HK-2 (cell line): ENCODE measurements around the gene CFAP90.

ENCODE experiments used
- DNase-seq: peaks from one replicate; pipeline ENCODE4 v3.0.0-alpha.2; 2018; ENCODE audit not compliant: unreplicated experiment

Gene CFAP90

DNA sequence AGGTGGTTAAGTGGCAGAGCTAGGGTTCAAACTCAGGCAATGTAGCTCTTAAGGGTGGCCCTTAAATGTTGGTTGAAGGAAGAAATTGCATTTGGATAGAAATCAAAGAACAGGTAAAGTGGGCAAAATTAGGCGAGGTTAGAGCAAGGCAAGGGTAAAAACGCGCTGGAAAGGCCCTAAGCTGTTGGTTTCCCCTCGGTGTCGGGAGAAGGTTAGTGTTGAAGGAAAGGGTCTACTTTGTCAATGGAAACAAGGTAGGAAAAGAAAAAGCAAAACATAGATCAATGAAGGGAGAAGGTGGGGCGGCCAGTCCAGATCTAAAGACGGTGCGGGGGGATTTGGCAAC, 17.5 kb upstream of the CFAP90 start:
- no peak for DNase-seq

DNA sequence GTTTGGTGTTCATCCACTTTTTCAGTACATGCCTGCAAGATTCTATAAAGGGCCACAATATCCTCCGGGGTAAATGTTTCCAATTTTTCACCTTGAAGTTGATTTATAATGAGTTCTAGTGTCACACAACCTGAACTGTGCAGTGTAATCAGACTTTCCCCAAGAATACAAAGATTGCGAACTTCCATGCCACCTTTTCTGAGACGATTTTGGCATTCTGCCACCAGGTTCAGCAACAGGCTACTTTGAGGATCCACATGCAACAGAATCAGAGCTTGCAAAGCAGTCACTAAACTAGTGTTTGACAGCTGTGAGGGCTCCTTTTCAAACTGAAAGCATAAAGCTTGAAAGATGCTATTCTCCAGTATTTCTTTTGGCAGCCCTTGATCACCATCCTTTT, 16.3 kb upstream of the CFAP90 start:
- DNase-seq = no peak

DNA sequence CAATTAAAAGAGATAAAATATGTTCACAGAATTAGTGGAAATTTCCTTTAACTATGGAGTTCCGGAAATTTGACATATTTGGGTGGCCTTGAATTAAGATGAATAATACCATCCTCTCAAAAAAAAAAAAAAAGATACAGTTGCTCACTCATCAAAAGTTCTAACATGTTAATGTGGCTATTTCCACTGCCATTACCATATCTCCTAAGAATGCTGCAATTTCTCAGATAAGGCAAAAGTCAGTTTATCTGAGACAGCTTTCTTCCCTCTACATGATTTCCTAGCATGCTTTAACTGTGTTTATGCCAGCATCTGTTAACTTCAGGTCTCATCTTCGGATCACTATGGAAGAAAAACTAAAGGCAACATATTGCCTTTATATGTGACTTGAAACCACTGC, 15.3 kb upstream of the CFAP90 start:
- DNase-seq = no peak

GRCh38 chr5:7857926-7858632, 7.1 kb upstream of the CFAP90 start:
- no peak for DNase-seq

GRCh38 chr5:7857361-7857760, 6.4 kb upstream of the CFAP90 start:
- DNase-seq = no peak

DNA sequence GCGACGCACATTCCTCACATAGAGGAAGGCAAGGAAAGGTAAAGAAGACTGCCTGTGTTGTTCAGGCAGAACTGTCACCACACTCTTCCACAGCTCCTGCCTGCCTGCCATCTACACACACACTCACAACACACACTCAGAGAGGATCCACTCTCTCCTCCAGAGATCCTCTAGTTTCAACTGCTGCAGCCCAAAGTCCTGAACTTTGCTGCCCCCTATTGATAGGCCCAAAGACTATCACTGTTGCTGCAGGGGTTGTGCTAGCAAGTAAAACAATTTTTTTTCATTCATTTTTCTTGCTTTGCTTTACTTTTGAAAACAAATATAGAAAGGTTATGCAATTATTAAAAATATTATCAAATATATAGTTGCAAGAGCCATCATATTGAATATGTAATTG, 5.9 kb upstream of the CFAP90 start:
- DNase-seq = peak; percentile 29

GRCh38 chr5:7855611-7856010, 4.7 kb upstream of the CFAP90 start:
- no peak for DNase-seq

- DNase-seq = no peak
Observed at GRCh38 chr5:7852988-7853387, 2.1 kb upstream of the CFAP90 start.

GRCh38 chr5:7852542-7852941, 1.6 kb upstream of the CFAP90 start:
- DNase-seq = no peak

- DNase-seq = no peak
Observed at GRCh38 chr5:7851617-7852289, 820 bp upstream of the CFAP90 start.

GRCh38 chr5:7851240-7851592, 283 bp upstream of the CFAP90 start:
- DNase-seq = no peak

DNA sequence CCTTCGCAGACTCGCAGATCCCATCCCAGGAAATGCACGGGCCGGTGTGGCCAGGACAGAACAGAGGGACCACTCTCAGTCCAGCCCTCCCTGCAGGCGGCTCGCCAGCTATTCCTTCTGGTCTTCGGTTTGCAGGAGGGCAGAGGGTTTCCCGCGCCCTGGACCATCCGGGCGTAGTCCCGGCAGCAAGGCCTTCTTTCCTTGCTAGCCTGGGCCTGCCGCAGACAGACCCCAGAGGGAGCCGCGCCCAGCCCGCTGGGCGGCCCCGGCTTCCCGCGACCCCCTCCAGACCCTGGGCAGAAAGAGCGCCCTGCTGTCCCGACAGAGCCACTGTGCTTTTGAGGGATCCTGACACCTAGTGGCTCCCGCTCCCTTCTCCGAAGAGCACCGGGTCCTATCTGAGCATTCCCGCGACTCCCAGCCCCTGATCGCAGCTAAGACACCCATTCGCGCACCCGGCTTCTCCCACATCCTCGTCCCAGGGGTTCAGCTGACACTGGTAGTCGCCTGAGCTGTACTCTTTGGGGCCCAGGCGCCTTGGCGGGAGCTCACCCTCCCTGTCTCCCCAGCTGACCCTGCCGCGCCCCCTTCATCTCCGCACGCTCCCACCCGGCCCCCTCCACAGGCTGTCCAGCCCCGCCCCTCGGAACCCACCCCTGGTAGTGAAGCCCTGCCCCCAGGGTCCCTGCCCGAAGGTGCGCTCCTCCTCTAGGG, 1.1 kb downstream of the CFAP90 start:
- no peak for DNase-seq

DNA sequence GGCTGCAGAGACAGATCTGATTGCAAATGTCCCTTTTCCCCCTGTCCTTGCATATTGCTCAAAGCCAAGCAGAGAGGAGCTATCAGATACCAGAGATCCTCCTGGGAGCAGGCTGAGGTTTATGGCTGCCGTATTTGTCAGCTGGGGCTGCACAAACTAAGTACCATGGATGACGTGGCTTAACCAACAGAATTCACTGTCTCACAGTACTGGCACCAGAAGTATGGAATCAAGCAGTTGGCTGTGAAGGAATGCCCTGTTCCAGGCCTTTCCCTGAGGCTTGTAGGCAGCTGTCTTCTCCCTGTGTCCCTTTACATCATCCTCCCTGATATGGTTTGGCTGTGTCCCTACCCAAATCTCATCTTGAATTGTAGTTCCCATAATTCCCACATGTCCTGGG, 2.6 kb downstream of the CFAP90 start:
- DNase-seq = no peak

- DNase-seq = no peak
Observed at GRCh38 chr5:7846327-7846726, 4.6 kb downstream of the CFAP90 start.

GRCh38 chr5:7845557-7845956, 5.4 kb downstream of the CFAP90 start:
- no peak for DNase-seq

DNA sequence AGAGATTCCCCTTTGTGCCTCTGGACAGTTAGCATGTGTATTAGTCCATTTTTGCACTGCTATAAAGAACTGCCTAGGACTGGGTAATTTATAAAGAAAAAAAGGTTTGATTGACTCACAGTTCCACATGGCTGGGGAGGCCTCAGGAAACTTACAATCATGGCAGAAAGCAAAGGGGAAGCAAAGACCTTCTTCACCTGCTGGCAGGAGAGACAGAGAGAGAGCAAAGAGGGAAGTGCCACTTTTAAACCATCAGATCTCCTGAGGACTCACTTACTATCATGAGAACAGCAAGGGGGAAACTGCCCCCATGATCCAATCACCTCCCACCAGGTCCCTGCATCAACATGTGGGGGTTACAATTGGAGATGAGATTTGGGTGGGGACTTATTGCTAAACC, 6.0 kb downstream of the CFAP90 start:
- no peak for DNase-seq

DNA sequence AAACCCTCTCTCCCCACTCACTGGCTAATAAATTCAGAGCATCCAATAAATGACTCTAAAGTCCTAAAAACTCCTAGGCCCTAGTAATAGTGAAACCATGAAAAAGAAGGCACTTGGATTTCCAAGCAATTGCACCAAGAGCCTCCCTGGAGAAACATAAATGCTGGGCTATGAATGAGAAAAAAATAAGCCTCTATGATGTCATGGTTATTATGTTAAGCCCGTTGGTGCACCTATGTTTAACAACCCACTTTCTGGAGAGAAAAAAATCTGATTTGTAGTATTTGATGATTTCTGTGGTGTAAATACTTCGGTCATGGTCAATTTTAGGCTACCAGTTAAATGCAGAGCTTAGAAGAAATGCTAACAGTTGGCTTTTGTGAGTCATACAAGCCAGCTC, 8.4 kb downstream of the CFAP90 start:
- DNase-seq = no peak

DNA sequence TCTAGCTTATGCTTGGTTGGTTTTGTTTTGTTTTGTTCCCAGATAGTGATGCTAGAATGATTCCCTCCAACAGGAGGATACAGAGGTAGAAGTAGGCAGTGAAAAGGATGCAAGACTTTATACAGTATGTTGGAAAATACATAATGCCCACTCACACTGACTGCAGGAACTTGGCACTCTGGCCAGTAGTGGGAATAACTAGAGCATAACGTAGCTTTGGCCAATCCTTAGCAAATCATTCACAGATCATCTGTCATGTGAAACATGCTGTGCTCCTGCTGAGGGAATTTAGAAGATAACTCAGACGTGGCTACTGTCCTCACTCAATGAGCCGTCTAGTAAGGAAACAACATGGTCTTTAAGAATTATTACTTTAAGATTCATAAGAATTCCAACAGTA, 13.5 kb downstream of the CFAP90 start:
- peak; percentile 6 for DNase-seq

- no peak for DNase-seq
Observed at GRCh38 chr5:7834982-7835381, 16.0 kb downstream of the CFAP90 start.

DNA sequence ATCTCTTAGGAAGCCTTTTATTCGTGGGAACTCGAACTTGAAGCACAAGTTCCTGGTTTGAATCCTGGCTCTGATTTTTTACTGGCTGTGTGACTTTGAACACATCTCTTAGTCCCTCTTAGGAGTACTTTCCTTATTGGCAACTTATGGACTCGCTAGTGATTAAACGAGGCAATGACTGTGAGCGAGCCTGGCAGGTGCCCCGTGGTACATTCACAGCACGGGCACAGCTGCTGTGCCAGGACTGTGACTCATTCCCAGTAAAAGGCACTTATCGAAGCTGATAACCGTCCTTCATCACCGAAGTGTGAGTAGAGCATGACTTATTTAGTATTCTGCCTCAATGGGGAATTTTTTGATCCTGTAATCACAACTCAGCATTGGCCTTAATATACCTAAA, 22.7 kb downstream of the CFAP90 start:
- DNase-seq = no peak

DNA sequence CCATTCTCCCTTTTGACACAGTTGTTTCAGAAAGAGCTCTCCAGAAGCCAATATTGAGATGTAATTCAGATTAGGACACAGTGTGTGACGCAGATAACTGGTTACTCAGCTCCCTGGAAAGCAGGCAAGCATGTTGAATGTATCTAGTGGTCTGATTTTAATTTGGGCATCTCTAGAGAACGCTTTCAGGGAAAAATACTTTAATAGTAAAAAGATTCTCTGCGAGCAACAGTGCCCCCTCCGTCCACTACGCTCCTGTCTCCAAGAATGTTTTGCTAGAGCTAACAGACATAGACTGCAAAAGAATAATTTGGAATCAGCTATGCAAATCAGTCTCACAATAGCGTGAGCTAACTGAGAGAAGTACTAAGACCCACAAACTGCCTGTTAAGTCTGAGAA, 23.3 kb downstream of the CFAP90 start:
- no peak for DNase-seq

GRCh38 chr5:7825630-7826029, 25.3 kb downstream of the CFAP90 start:
- DNase-seq = no peak

DNA sequence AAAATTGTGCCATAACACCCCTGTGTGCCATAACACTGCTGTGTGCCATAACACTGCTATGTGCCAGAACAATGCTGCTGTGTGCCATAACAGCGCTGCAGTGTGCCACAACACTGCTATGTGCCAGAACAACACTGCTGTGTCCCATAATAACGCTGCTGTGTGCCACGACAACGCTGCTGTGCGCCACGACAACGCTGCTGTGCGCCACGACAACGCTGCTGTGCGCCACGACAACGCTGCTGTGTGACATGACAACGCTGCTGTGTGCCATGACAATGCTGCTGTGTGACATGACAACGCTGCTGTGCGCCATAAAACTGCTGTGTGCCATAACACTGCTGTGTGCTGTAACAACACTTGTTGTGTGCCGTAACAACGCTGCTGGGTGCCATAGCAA, 25.9 kb downstream of the CFAP90 start:
- DNase-seq = no peak
